ENCODE measurements around the gene SLC12A5. TPM values are rescaled to one million over a fixed set of nuclear protein-coding genes. Genes with fewer than 3 reads are reported as not detected.
A peak's percentile ranks its signal among the peaks of the same experiment; 100 is the strongest.

SLC12A5 gene
- total RNA-seq, 1 experiment from 2014 or later, result 20.9 TPM

DNA sequence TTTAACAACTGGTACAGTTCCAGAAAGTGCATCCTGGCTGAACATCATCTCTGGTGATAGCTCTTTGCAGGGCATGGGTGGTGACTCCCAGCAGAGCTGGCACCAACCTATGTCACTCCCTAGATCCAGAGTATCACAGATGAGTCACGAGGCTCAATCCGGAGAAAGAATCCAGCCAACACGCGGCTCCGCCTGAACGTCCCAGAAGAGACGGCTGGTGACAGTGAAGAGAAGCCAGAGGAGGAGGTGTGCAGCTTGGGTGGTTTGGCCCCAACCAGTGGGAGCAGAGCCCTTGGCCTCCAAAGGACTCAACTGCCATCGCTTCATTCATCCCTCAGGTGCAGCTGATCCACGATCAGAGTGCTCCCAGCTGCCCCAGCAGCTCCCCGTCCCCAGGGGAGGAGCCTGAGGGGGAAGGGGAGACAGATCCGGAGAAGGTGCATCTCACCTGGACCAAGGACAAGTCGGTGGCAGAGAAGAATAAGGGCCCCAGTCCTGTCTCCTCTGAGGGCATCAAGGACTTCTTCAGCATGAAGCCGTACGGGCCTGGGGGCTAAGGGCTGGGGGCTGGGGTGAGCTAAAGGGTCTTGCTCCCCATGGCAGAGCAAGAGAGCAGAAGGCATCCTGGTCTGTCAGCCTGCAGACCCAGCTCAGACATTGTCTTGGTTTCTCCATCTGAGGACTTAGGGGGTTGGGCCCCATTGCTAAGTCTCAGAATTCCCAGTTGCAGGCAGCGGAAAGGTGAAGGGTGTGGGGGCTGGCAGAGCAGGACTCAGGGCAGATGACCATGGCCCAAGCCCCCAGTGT, 27.2 kb downstream of the SLC12A5 start:
- intact Hi-C loops (cut with micrococcal nuclease; ENCODE audit: unreplicated experiment), result no loop called here
- H3K9me3 ChIP-seq (ENCODE audit: low read depth, low read length, poor library complexity, severe bottlenecking), result no peaks in the 10 kb centered on the region
- no TSS peak for BruUV-seq (replicated peaks)
- H3K27me3 ChIP-seq (replicated peaks; ENCODE audit: insufficient read depth, low read depth, low read length, poor library complexity), result no peaks in the 10 kb centered on the region
- H3K4me3 ChIP-seq (ENCODE audit: low read depth, low read length, poor library complexity, severe bottlenecking), result no peak overlapping the region
- no peak overlapping the region for H3K27ac ChIP-seq (ENCODE audit: low read depth, low read length, poor library complexity, severe bottlenecking)
- H3K36me3 ChIP-seq (ENCODE audit: insufficient read depth, low read length, poor library complexity, severe bottlenecking), result peaks cover 4% of the 10 kb centered on the region
- ChIA-PET POLR2A (ENCODE audit: low non-redundant PET) (no interaction called here), CTCF (no interaction called here)
- peaks cover 15% of the 10 kb centered on the region for H3K4me1 ChIP-seq (ENCODE audit: insufficient read depth, low read length, poor library complexity, severe bottlenecking)
- DNase-seq (ENCODE audit: low spot score), result no peak
- TF ChIP-seq, protein P1, sequence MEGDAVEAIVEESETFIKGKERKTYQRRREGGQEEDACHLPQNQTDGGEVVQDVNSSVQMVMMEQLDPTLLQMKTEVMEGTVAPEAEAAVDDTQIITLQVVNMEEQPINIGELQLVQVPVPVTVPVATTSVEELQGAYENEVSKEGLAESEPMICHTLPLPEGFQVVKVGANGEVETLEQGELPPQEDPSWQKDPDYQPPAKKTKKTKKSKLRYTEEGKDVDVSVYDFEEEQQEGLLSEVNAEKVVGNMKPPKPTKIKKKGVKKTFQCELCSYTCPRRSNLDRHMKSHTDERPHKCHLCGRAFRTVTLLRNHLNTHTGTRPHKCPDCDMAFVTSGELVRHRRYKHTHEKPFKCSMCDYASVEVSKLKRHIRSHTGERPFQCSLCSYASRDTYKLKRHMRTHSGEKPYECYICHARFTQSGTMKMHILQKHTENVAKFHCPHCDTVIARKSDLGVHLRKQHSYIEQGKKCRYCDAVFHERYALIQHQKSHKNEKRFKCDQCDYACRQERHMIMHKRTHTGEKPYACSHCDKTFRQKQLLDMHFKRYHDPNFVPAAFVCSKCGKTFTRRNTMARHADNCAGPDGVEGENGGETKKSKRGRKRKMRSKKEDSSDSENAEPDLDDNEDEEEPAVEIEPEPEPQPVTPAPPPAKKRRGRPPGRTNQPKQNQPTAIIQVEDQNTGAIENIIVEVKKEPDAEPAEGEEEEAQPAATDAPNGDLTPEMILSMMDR (conservative IDR thresholded peaks at IDR 0.05; ENCODE audit: low read depth, low read length), result no peak
- no peak for TF ChIP-seq EZH2 (IDR thresholded peaks at IDR 0.05; ENCODE audit: borderline replicate concordance, low read depth, low read length, poor library complexity, severe bottlenecking)

DNA sequence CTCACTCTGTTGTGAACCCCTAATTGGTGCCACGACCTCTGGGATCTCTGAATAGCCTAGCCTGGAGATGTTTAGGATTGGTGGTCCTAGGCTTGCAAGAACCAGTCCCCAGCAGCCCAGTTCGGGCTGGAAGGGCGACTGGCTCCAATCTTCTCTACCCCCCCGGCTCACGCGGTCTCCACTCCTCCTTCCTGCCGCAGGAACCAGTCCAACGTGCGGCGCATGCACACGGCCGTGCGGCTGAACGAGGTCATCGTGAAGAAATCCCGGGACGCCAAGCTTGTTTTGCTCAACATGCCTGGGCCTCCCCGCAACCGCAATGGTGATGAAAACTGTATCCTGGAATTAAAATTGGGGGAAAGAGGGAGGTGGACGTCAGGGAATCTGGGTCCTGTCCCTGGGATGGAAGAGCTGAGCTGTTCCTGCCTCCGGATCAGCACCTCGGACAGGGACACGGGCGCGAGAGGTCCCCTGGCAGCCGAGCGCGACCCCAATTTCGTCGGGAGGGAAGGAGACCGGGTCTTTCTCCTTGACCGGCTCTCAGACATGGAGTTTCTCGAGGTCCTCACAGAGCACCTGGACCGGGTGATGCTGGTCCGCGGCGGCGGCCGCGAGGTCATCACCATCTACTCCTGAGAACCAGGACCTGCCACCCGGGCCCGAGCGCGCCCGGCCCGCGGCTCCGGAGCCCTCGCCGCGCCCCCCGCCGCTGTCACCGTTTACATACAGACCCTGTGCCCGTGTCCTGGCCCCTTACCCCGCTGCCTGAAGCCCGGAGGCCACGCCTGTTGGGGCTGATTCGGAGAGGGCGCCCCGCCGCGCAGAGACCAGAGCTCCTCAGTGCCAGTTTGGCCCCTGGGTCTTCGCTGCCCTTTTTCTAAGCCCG, 28.2 kb downstream of the SLC12A5 start:
- peaks cover 20% of the 10 kb centered on the region for H3K4me1 ChIP-seq (ENCODE audit: insufficient read depth, low read length, poor library complexity, severe bottlenecking)
- CTCF ChIA-PET, result no interaction called here
- H3K4me3 ChIP-seq (ENCODE audit: low read depth, low read length, poor library complexity, severe bottlenecking), result no peak overlapping the region
- no TSS peak for BruUV-seq (replicated peaks)
- no peaks in the 10 kb centered on the region for H3K27me3 ChIP-seq (replicated peaks; ENCODE audit: insufficient read depth, low read depth, low read length, poor library complexity)
- TF ChIP-seq, protein P1 (conservative IDR thresholded peaks at IDR 0.05; ENCODE audit: low read depth, low read length), result no peak
- no peak for TF ChIP-seq EZH2 (IDR thresholded peaks at IDR 0.05; ENCODE audit: borderline replicate concordance, low read depth, low read length, poor library complexity, severe bottlenecking)
- intact Hi-C loops (cut with micrococcal nuclease; ENCODE audit: unreplicated experiment), result no loop called here
- H3K27ac ChIP-seq (ENCODE audit: low read depth, low read length, poor library complexity, severe bottlenecking), result no peak overlapping the region
- POLR2A ChIA-PET (ENCODE audit: low non-redundant PET), result no interaction called here
- H3K36me3 ChIP-seq (ENCODE audit: insufficient read depth, low read length, poor library complexity, severe bottlenecking), result peaks cover 14% of the 10 kb centered on the region
- DNase-seq (ENCODE audit: low spot score), result peak; percentile 33
- H3K9me3 ChIP-seq (ENCODE audit: low read depth, low read length, poor library complexity, severe bottlenecking), result no peaks in the 10 kb centered on the region

DNA sequence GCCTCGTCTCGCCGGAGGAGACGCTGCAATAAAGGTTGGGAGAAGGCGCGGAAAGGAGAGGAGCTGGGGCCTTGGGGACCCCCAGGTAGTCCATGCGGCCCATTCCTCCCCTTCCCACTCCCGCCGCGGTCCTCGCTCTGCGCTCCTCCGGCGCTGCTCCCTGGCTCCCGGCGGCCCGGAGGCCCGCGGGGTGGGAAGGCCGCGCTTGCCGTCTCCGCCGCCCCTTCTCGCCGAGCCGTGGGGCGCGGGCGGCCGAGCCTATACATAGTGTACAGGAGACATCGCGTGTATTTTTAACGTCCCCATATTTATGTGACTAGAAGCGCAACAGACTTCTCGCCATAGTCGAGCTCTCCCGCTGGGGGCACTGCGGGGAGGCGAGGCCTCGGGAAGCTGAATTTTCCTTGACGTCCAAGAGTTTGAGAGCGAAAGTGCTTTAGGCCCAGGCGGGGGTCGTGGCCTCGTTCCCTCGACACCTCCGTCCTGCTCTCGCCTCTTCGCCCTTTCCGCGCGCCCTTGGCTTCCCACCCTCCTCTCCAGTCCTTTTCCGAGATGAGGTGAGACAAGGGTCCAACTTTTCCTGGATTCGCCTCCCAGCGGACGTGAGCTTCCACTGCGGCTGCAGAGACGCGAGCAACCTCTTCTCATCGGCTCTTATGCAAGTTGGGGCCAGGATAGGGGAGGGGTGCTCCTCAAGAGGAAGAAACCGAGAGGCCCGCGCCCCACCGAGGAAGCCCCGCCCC, 29.0 kb downstream of the SLC12A5 start:
- ChIA-PET CTCF (interaction anchor here (0.8 to 1.5 kb wide), 3 partner anchors 26 to 70 kb away, joined by 3 read pairs; no protein-coding TSS in a partner anchor), POLR2A (ENCODE audit: low non-redundant PET) (no interaction called here)
- Histone ChIP-seq H3K27ac (ENCODE audit: low read depth, low read length, poor library complexity, severe bottlenecking) (no peak overlapping the region), H3K36me3 (ENCODE audit: insufficient read depth, low read length, poor library complexity, severe bottlenecking) (peaks cover 22% of the 10 kb centered on the region), H3K27me3 (replicated peaks; ENCODE audit: insufficient read depth, low read depth, low read length, poor library complexity) (no peaks in the 10 kb centered on the region), H3K9me3 (ENCODE audit: low read depth, low read length, poor library complexity, severe bottlenecking) (no peaks in the 10 kb centered on the region), H3K4me3 (ENCODE audit: low read depth, low read length, poor library complexity, severe bottlenecking) (peak overlapping the region; percentile 14), H3K4me1 (ENCODE audit: insufficient read depth, low read length, poor library complexity, severe bottlenecking) (peaks cover 20% of the 10 kb centered on the region)
- intact Hi-C loops (cut with micrococcal nuclease; ENCODE audit: unreplicated experiment), result no loop called here
- DNase-seq (ENCODE audit: low spot score), result peak; percentile 79
- BruUV-seq (replicated peaks), result no TSS peak
- TF ChIP-seq, protein P1 (conservative IDR thresholded peaks at IDR 0.05; ENCODE audit: low read depth, low read length), result peak; percentile 49
- TF ChIP-seq EZH2 (IDR thresholded peaks at IDR 0.05; ENCODE audit: borderline replicate concordance, low read depth, low read length, poor library complexity, severe bottlenecking), result no peak
